ENCODE results near the gene MSMB. TPM values are rescaled to one million over a fixed set of nuclear protein-coding genes. Genes with fewer than 3 reads are reported as not detected.
"Not testable (repeated sequence)": the region's sequence is repeated elsewhere in the genome, so short reads cannot be mapped to it uniquely, and the experiment has no call there.

Gene MSMB, protein sequence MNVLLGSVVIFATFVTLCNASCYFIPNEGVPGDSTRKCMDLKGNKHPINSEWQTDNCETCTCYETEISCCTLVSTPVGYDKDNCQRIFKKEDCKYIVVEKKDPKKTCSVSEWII
- not detected for polyA plus RNA-seq (ENCODE audit: insufficient read length)

DNA sequence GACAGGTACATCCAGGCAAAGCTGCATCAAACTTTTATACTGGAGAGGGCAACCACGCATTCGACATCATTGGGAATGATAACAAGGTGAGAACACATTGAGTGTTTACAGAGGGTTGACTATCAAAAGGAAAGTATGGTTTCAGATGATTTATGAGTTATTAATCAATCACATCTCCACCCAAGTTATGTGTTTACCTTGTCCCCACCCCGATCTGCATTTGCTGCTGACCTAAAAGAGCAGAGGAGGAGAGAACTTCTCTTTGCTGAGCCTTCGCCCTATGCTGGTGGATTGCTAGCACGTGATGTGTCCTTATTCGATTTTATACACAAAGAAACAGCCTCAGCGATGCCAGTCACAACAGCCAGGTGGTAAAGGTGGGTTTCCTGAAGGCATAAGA, at the start of gene MSMB:
TSS of gene MSMB (minus strand) at position 9 of the 400 bp plus-strand sequence. CDS start 32 bp downstream, outside the sequence.
- no peak for DNase-seq (ENCODE audit: low read depth)

- no peak for DNase-seq (ENCODE audit: low read depth)
Measured at GRCh38 chr10:46094931-46095750, 49.1 kb upstream of the MSMB start.

DNA sequence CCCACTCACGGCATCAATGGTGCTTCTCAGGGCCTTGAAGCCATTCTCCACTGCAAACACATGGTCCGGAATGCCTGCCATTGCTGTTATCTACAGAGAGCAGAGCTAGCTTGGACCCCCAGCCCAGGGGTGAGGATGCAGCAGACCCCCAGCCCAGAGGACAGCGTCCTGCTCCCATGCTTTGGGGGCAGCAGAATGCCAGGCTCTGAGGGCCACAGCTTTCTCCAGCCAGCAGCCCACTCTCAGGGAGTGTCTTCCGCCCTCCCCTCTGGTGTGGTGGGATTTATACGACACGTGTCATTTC, 48.1 kb upstream of the MSMB start:
- no peak for DNase-seq (ENCODE audit: low read depth)

DNA sequence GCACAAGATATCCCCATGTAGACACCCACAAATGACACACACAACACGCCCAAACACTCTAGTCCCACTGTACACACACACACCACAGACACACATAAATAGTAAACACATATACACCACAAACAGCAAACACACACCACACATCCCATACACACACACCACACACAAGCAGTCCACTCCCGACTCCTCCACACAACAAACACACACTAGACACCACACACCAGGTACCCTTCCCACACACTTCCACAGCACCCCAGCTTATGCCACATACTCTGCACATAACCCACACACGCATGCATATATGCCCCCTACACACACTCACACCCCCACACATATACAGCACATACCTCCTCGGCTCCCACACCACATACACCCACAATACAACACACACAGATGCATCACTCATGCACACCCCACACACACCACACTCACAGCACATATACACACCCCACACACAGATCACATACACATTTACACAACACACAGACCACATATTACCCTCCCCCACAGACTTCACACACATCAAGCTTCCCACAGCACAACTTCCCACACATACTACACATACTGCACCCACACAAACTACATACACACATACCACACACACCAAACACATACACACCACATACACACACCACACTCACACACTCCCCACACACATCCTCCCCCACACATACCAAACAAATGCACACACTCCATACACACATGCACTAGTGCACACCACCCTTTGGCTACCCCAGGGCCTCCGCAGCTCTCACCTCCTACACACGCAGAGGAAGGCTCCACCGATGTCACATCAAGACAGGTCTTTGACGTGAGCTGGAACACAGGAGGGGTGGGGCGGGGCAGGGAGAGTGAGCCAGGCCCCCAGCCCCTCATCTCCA, 47.5 kb upstream of the MSMB start:
- not testable (repeated sequence) for DNase-seq (ENCODE audit: low read depth)

GRCh38 chr10:46092524-46093081, 46.5 kb upstream of the MSMB start:
- no peak for DNase-seq (ENCODE audit: low read depth)

- no peak for DNase-seq (ENCODE audit: low read depth)
Measured at GRCh38 chr10:46091828-46092523, 45.9 kb upstream of the MSMB start.

GRCh38 chr10:46091080-46091827, 45.2 kb upstream of the MSMB start:
- no peak for DNase-seq (ENCODE audit: low read depth)

- DNase-seq (ENCODE audit: low read depth): no peak
Measured at GRCh38 chr10:46090258-46090812, 44.3 kb upstream of the MSMB start.

GRCh38 chr10:46087381-46087780, 41.3 kb upstream of the MSMB start:
- not testable (repeated sequence) for DNase-seq (ENCODE audit: low read depth)

DNA sequence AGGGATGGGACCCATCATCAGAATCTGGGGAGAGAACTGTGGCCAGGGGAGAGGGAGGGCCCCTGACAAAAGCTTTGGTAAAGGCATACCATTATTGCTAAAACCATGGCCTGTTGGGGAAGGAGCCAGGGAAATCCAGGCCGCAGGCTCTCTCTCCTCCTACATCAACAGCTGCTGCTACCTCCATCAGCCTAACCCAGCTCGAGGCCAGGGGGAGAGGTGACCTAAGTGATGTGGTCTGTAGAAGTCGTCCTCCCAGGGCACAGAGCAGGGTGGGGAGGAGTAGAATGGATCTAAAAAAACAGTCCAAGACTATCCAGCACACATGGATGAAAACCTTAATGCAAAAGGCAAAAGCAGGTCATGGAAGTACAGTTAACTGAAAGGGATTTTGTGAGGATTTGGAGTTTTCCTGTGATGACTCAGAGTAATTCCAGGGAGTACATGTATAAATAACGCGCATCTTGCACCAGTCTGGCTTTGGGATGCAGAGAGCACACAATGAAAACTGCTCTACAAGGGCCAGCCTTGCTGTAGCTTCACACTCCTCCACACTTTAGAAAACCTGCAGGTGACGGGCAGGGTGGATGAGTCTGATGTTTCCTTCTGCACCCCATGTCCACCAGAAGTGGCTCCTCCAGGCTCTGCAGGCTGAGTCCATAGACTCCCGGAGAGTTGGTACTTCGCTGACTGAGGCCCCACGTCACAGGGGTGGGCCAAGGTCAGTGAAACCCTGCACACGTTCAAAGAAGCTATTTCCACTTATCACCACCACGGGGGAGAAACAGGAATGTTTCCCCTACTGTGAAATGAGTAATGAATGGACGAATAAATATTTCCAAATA, 38.5 kb upstream of the MSMB start:
- DNase-seq (ENCODE audit: low read depth): no peak

GRCh38 chr10:46080886-46081285, 34.8 kb upstream of the MSMB start:
- no peak for DNase-seq (ENCODE audit: low read depth)

- DNase-seq (ENCODE audit: low read depth): no peak
Measured at GRCh38 chr10:46079831-46080585, 33.9 kb upstream of the MSMB start.

DNA sequence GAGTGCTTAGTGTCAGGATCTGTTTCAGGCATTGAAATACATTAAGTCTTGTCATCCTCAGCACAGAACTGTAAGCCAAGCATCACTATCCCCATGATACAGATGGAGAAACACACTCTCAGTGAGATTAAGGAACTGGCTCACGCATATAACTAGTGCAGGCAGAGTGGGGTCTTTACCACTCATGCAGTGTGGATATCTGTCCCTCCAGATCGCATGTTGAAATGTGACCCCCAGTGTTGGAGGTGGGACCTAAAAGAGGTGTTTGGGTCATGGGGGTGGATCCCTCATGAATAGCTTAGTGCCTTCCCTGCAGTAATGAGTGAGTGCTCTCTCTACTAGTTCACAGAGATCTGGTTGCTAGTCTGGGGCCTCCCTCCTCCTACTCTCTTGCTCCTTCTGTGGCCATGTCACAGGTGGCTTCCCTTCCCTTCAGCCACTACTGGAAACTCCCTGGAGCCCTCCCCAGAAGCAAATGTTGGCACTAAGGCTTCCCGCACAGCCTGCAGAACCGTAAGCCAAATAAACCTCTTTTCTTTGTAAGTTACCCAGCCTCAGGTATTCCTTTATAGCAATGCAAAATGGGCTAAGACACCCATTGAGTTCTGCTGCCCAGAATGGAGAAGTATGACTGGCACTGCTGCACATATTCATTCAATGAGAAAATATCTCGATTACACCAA, 31.8 kb upstream of the MSMB start:
- no peak for DNase-seq (ENCODE audit: low read depth)

DNA sequence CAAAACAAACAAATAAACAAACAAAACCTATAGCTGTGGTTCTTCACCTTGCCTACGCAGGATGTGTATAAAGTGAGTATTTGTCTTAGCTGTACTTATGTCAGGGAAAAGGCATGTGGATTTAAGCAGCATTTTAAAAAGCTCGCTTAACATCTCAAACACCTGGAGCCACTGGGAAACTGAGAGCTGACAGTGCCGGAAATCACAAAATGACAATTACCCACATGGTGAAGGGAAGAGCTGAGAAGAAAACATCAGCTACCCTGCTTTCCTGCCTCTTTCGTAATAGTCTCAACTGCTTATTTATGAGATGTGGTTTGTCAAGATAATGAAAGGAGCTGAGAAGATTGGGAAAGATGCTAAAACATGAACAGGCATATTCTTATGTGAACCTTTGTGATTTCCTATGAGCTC, 31.1 kb upstream of the MSMB start:
- no peak for DNase-seq (ENCODE audit: low read depth)

GRCh38 chr10:46075869-46076268, 29.8 kb upstream of the MSMB start:
- no peak for DNase-seq (ENCODE audit: low read depth)

DNA sequence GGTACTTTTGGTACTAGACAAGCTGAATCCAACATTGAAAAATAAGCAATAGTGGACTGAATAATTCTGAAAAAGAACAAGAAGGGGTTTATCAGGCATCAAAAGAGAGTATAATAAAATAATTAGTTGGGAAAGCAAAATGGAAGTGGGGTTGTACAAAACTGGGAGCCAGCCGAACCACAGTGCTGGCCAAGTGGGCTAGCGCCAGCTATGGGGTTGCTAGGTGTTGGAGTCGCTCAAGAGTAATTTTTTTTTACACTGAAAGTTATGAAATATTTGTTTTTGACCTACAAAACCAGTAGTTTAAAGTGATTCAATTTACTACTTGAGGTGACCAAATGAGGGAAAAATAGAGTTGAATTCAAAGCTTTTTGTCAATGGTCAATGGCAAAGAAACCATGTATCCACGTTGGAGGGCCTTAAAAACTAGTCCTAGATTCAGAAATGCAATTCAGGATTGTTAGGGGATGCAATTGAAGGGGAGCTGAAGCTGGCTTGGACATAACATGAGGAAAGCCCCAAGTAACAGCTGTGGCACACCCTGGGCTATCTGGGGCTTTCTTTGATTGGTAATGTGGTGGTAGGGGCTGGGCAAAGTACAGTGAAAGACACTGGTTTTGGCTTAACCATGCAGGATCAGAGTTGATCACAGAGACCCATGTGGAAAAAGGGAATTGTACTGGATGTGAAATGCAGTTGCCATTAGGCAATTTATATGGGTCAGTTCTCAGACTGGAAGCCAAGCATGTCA, 28.3 kb upstream of the MSMB start:
- DNase-seq (ENCODE audit: low read depth): no peak

DNA sequence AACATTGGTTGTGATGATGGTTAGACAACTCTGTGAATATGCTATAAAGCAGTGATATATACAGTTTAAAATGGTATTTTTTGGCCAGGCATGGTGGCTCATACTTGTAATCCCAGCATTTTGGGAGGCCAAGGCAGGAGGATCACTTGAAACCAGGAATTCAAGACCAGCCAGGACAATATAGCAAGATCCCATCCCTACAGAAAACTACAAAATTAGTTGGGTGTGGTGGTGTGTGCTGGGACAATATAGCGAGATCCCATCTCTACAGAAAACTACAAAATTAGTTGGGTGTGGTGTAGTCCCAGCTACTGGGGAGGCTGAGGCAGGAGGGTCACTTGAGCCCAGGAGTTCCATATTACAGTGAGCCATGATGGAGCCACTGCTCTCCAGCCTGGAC, 27.5 kb upstream of the MSMB start:
- no peak for DNase-seq (ENCODE audit: low read depth)

DNA sequence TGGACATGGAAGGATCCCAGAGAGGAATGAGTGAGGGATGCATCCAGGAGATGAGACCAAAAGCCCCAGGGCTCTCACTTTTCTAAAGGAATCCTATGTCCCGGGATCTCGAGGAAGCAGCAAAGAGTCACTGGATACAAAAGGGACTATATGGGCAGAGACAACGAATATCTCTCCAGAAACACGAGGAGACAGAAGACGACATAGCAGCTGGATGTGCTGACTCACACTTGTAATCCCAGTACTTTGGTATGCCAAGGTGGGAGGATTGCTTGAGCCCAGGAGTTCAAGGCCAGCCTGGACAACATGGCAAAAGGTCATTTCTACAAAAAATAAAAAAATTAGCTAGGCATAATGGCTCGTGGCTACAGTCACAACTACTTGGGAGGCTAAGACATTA, 24.7 kb upstream of the MSMB start:
- DNase-seq (ENCODE audit: low read depth): no peak
